GM12891 (cell line): Measurements from ENCODE around the gene SRCAP.

Experiments
- DNase-seq: peaks from one replicate; pipeline ENCODE4 v3.0.0; 2011; ENCODE audit warnings: low spot score; ENCODE audit not compliant: insufficient read length
- FAIRE-seq: peaks from 2 replicates; lab custom pipeline; 2011; peaks lifted over from hg19 to GRCh38; lab: Jason Lieb, UNC
- PAX5 ChIP-seq: IDR thresholded peaks from 2 replicates; pipeline ENCODE4 v1.6.1; 2011; ENCODE audit warnings: low read length, moderate library complexity, mild to moderate bottlenecking; ENCODE audit not compliant: insufficient read depth, severe bottlenecking
- POLR2A ChIP-seq: IDR thresholded peaks from 2 replicates; pipeline ENCODE4 v1.6.1; 2011; ENCODE audit warnings: low read depth, low read length, control low read depth
- POLR2AphosphoS5 ChIP-seq: IDR thresholded peaks from 2 replicates; pipeline ENCODE4 v1.6.1; 2011; ENCODE audit warnings: low read depth, low read length, control low read depth
- POU2F2 ChIP-seq: IDR thresholded peaks from 2 replicates; pipeline ENCODE4 v1.6.1; 2011; ENCODE audit warnings: low read depth, mild to moderate bottlenecking, control low read depth, low read length, moderate library complexity
- SPI1 ChIP-seq: IDR thresholded peaks from 2 replicates; pipeline ENCODE4 v1.6.1; 2011; ENCODE audit warnings: low read depth, low read length, control low read depth
- TAF1 ChIP-seq: IDR thresholded peaks from 2 replicates; pipeline ENCODE4 v1.6.1; 2011; ENCODE audit warnings: low read depth, low read length, control low read depth

SRCAP gene

DNA sequence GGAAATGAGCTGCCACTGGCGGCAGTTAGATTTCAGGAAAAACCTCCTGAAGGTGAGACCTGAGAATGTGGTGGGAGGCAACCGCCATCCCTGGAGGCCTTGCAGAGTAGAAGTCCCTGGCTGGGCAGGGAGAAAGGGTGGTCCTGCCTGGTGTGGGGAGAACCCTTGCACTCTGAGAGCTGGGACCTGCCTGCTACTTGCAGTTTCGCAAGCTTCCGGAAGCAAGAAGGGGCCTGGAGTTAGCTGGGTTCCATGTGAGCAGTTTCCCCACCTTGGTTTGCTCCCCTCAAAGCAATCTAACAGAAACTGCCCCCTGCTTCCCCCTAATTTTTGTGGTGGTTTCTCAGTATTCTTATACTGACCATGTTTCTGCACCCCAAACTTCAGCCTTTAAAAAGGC is 81.6 kb downstream of the SRCAP start:
- FAIRE-seq: no peak
- TF ChIP-seq TAF1 (no peak), POLR2A (no peak), SPI1 (no peak), POU2F2 (no peak), PAX5 (no peak), POLR2AphosphoS5 (no peak)
- no peak for DNase-seq

DNA sequence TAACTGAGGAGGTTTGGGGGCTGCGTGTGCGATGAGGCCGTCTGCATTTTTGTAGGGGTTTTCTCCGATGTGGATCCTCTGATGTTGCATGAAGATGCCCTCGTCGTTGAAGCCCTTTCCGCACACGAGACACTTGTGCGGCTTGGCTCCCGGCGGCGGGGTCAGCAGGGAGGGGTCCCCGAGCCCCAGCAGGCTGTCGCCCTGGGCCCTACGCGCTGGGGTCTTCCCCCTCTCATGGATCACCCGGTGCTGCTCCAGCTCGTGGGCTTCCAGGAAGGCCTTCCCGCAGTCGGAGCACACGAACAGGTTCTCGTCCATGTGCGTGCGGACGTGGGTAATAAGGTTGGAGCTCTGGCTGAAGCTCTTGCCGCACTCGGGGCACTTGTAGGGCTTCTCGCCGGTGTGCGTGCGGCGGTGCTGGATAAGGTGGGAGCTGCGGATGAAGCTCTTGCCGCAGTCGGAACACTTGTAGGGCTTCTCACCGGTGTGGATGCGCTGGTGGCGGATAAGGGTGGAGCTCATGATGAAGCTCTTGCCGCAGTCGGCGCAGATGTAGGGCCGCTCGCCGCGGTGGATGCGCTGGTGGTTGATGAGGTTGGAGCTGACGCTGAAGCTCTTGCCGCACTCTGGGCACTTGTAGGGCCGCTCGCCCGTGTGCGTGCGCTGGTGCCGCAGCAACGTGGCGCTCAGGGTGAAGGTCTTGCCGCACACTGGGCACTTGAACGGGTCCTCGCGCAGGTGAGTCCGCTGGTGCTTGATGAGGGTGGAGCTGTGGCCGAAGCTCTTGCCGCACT is 83.7 kb downstream of the SRCAP start:
- DNase-seq (no peak), FAIRE-seq (no peak)
- TF ChIP-seq POLR2AphosphoS5 (no peak), PAX5 (no peak), POU2F2 (no peak), TAF1 (no peak), POLR2A (no peak), SPI1 (no peak)

DNA sequence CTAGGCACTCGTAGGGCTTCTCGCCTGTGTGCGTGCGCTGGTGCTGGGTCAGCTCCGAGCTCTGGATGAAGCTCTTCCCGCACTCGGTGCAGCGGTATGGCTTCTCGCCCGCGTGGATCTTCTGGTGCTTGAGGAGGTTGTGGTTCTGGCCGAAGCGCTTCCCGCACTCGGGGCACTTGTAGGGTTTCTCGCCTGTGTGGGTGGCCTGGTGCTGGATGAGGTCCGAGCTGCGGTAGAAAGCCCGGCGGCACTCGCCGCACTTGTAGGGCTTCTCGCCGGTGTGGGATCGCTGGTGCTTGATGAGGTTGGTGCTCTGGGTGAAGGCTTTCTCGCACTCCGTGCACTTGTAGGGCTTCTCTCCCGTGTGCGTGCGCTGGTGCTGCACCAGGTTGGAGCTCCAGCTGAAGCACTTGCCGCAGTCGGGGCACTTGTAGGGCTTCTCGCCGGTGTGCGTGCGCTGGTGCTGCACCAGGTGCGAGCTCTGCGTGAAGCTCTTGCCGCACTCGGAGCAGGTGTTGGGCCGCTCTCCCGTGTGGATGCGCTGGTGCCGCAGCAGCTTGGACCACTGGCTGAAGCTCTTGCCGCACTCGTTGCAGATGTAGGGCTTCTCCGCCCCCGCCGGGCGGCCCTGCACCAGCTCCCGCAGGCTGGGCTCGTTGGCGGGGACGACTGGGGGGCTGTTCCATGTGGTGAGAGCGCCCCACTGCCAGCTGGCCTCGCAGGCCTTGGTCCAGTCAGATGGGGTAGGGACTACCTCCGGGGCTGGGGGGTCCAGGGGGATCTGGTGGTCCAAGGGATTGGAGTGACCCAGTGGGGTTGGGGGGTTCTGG is 84.5 kb downstream of the SRCAP start:
- TF ChIP-seq POU2F2 (no peak), TAF1 (no peak), PAX5 (no peak), POLR2AphosphoS5 (no peak), SPI1 (no peak), POLR2A (no peak)
- DNase-seq (no peak), FAIRE-seq (no peak)

DNA sequence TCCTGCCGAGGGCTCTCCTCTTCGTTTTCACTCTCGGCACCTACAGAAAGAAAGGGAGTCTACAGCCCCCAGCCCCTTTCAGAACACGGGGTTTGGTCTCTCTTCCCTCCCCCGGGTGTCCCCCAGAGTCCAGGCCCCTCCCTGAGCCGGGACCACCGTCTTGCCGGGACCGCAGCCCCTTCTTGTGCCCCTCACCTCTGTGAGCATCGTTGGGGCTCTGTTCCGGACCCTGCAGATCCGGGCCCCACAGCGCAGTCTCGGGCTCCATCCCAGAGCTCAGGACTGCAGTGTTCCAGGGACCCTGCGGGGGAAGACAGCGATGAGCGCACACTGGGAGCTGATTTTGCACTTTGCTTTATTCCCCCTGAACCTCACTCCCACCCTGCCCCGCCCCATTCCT is 85.2 kb downstream of the SRCAP start:
- DNase-seq: no peak
- TF ChIP-seq SPI1: no peak
- TF ChIP-seq POLR2AphosphoS5: no peak
- no peak for TF ChIP-seq PAX5
- no peak for TF ChIP-seq POU2F2
- TF ChIP-seq POLR2A: no peak
- TF ChIP-seq TAF1: no peak
- no peak for FAIRE-seq

- FAIRE-seq: no peak
- TF ChIP-seq POLR2A (no peak), SPI1 (no peak), TAF1 (no peak), POU2F2 (no peak)
- DNase-seq: no peak
Measured at GRCh38 chr16:30785126-30786106, 86.4 kb downstream of the SRCAP start.

- FAIRE-seq (no peak), DNase-seq (no peak)
- no peak for TF ChIP-seq POLR2A
- no peak for TF ChIP-seq POU2F2
Measured at GRCh38 chr16:30786115-30786935, 87.4 kb downstream of the SRCAP start.

DNA sequence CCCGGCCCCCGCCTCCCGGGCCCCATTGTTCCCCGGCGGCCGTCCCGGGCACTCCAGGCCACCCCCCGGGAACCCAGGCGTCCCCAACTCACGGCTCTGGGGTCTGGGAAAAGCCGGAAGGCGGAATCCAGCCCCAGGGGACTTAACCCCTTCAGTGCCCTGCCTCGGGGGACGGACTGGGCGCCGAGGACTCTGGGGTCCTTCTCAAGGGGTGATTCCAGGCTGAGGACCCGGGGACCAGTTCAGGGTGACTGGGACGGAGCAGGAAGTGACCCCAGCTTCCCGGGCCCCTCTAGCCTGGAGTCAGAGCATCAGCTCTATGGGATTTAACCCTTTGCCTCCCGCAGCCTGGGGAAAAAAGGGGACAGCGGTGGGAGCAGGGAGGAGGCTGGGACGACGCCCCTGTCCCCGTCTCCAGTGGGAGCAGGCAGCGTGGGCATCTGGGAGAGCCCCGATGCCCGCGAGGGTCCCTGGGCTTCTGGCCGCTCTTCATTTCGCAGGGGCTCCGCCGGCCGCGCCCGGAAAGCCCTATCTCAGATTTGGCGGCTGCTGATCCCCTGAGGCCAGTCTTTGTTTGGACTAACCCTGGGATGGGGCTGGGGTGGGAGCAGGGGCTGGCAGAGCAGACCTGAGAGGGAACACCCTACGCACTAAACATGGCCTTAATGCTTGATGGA is 88.1 kb downstream of the SRCAP start, which contains the start of gene ZNF629:
Gene ZNF629, minus strand, starts transcription at position 270 of the 677 bp plus-strand sequence. CDS start 2,723 bp downstream, outside the sequence.
- TF ChIP-seq PAX5: no peak
- TF ChIP-seq SPI1: no peak
- TF ChIP-seq TAF1: no peak
- TF ChIP-seq POLR2A: no peak
- no peak for TF ChIP-seq POU2F2
- TF ChIP-seq POLR2AphosphoS5: no peak
- DNase-seq (peak; percentile 52), FAIRE-seq (no peak)

DNA sequence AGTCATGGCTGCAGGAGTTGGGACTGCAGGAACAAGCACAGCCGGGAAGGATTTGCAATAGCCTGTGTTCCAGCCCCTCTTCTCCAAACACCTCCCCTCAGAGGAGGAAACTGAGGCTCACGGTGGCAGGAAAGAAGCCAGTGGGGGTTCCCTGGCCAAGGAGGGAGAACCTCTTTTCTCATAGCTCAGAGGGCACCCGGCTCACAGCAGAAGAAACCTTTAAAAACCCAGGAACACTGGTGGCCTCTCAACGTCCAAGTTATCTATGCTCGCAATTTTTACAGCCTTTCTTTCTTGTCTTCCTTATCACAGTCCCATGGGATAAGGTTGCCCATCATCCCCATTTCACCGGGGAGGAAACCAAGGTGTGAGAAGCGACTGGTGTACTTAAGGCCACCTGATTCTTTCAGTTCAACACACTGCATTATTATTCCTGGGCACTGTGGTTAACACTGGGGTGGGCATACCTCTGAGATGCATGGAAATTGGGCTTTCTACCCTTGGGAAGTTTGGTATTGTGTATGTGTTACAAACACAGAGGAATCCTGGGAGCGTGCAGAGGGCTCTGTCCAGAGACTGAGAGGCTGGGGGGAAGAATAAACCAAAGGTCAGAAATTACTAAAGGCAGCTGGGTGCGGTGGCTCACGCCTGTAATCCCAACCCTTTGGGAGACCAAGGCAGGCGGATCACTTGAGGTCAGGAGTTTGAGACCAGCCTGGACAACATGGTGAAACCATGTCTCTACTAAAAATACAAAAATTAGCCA is 88.8 kb downstream of the SRCAP start:
- TF ChIP-seq TAF1: no peak
- TF ChIP-seq POU2F2: no peak
- no peak for TF ChIP-seq POLR2AphosphoS5
- no peak for TF ChIP-seq PAX5
- TF ChIP-seq POLR2A: no peak
- no peak for TF ChIP-seq SPI1
- DNase-seq (no peak), FAIRE-seq (no peak)
